Aorta (tissue), 5 donors: Measurements from ENCODE around the gene VSTM2L. TPM values are rescaled to one million over a fixed set of nuclear protein-coding genes. Genes with fewer than 3 reads are reported as not detected.

Source experiments
- ATAC-seq: fragments of 200-7000 bp; cut with Tn5 transposase; one replicate; pipeline ENCODE4 v1.9.1; 2022; ENCODE audit warnings: moderate library complexity; ENCODE audit not compliant: low FRiP score
- DNase-seq, 2 donors: peaks; one replicate each; pipeline ENCODE4 v3.0.0-alpha.2; 2020
- H3K27ac ChIP-seq, 2 donors: one replicate each; pipeline ENCODE4 v1.5.1; 2013; ENCODE audit warnings: low read length in 2 of 2, mild to moderate bottlenecking in 2 of 2, moderate library complexity in 2 of 2, control low read depth in 1 of 2, inconsistent platforms in 1 of 2, low read depth in 1 of 2
- H3K27me3 ChIP-seq, 2 donors: one replicate each; pipeline ENCODE4 v1.6.1; 2013; ENCODE audit warnings: control low read depth in 1 of 2, low read length in 1 of 2, mild to moderate bottlenecking in 1 of 2, moderate library complexity in 1 of 2; ENCODE audit not compliant: insufficient read depth in 2 of 2, control insufficient read depth in 1 of 2
- H3K36me3 ChIP-seq, 2 donors: one replicate each; pipeline ENCODE4 v1.6.1; 2013; ENCODE audit warnings: control low read depth in 1 of 2, low read length in 1 of 2, mild to moderate bottlenecking in 1 of 2; ENCODE audit not compliant: insufficient read depth in 2 of 2, control insufficient read depth in 1 of 2
- H3K4me1 ChIP-seq, 2 donors: one replicate each; pipeline ENCODE4 v1.6.1; 2013; ENCODE audit warnings: low read length in 2 of 2, control low read depth in 1 of 2, mild to moderate bottlenecking in 1 of 2, moderate library complexity in 1 of 2; ENCODE audit not compliant: insufficient read depth in 2 of 2, control insufficient read depth in 1 of 2
- H3K4me3 ChIP-seq, 2 donors: one replicate each; pipeline ENCODE4 v1.5.1; 2013; ENCODE audit warnings: low read length in 2 of 2, control low read depth in 1 of 2, mild to moderate bottlenecking in 1 of 2
- H3K9me3 ChIP-seq: one replicate; pipeline ENCODE4 v1.6.1; 2013; ENCODE audit warnings: mild to moderate bottlenecking, low read length; ENCODE audit not compliant: control insufficient read depth
- WGBS, 2 donors: extraction: QIAGEN DNeasy Blood & Tissue Kit; methylation state at CpG; one replicate each; pipeline ENCODE4 v1.1.7; 2013; 5-methylcytosine and 5-hydroxymethylcytosine counted together
- intact Hi-C, 2 donors: fragments of 100-400 bp; cut with DNase I; formaldehyde crosslinking; loops; one replicate each; pipeline versions ENCODE4 v1.14.2 to v1.15.0; 2022
- polyA plus RNA-seq, 2 donors: library from polyadenylated mRNA; stranded (reverse); fragments of 200-250 nt; gene quantifications; one replicate each; pipeline ENCODE4 v1.2.3, GENCODE V29; 2013
- total RNA-seq, 2 donors: library from RNA; stranded (reverse); fragmentation: NEBNext Ultra II Directional; extraction: Animal tissue kit (Norgen Biotek cat#: 25700); gene quantifications; one replicate each; pipeline ENCODE4 v1.2.1, GENCODE V29; 2021
- donor health status: healthy with polysubstance abuse.
- donor health status: Bipolar disorder and iron deficiency.
- donor health status: DM: no; HTN: no; CAD: no.
- donor health status: DM: no; HTN: no; CAD: no.
- donor health status: DM: yes; HTN: yes; CAD: no.

Gene VSTM2L
- total and polyA plus RNA-seq, 4 donors = 0.78 to 3.1 TPM; not detected in 2

DNA sequence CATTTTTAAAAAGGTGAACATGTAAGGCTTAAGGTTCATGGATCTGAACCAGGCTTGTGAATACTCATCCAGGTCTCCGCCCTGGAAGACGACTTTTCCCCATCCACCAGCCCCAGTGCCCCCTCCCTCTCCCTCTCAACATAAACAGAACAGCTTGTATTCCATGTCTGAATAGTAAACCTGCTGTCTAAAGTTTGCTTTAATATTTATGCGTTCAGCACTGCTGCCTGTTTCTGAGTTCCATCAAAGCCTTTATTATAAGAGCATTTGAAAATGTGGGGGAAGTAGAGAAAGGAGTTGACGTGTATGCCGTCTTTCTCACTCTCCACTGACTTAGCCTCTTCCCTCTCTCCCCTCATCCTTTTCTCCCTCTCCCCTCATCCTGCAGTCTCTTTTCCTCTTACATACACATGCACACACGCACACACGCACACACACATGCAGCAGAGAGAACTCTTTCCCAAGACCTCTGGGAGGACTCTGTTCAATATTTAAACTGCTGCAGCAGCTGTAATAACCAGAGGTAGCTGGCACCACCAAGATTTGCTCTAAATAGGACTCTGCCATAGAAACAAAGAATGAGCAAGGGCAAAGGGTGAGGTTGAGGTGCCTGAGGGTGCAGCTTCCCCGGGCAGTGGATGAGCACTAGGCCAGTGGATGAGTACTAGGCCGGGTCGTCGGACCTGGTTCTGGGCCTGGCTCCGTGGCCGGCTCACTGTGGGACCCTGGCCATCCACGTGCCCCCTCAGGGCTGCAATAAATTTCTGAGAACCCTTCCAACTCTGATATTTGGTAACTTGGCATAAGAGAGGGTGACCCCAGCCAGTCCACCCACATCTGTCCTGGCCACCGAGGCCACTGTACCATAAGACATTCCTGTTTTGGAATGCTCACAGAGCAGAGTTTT lies 35.4 kb upstream of the VSTM2L start:
- Histone ChIP-seq H3K27ac (no peak overlapping the region), H3K27me3 (no peaks in the 10 kb centered on the region), H3K36me3 (peaks cover 0 to 8% of the 10 kb centered on the region in 2 donors), H3K4me1 (no peaks in the 10 kb centered on the region), H3K9me3 (no peaks in the 10 kb centered on the region), H3K4me3 (no peak overlapping the region)
- ATAC-seq = no peak
- intact Hi-C loops = no loop called here
- WGBS, 2 donors = 82 to 86% methylated on average over 14 to 15 of the region's 15 CpGs
- peak in 1 of 2 donors; percentile 21 for DNase-seq

DNA sequence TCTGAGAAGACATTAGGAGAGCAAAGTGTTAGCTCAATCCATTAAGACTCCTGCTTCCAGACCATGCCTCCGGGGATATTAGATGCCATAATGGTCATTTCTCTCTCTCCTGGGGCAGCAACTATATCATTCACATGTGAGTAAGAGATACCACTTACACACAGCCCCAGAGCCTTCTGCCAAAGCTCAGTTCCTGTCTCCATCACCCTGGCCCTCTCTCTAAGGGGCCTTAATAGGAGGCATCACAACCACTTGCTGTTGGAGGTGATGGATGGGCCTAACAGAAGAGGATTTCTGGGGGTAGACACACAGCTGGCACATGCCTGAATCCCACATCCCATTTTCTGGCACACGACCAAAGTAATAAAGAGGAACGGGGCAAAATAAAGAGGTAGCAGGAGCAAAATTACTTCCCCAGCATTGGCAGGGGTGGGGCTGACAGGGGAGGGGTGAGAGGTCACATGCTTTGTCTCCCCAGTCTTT lies 34.0 kb upstream of the VSTM2L start:
- Histone ChIP-seq H3K9me3 (no peaks in the 10 kb centered on the region), H3K4me1 (no peaks in the 10 kb centered on the region), H3K27ac (no peak overlapping the region), H3K4me3 (no peak overlapping the region), H3K36me3 (peaks cover 0 to 11% of the 10 kb centered on the region in 2 donors), H3K27me3 (no peaks in the 10 kb centered on the region)
- no peak for ATAC-seq
- WGBS, 2 donors = 75 to 83% methylated on average over 3 of the region's 3 CpGs
- DNase-seq = no peak
- intact Hi-C loops = no loop called here

DNA sequence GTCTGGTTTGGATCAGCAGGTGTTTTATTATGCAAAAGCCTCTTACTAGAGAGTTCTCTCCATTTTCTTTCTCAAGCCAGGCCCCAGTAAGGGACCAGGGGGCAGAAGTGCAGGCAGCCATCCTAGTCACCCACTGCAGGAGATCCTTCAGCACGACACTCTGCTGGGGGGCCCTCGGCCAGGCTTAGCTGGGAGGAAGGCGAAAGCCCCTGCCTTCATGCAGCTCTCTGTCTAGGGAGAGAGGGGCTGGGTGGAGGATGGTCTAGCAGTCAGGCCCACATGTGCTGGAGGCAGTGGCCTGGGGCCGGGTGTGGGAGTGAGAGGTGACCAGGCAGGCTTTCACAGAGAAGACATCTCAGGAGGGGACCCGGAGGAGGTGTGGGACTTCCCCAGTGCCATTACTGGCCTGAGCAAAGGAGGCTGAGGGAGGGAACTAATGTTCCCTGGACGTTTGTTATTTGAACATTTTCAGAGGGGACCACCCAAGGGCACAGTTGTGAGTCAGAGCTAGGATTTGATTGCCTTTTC lies 33.5 kb upstream of the VSTM2L start:
- Histone ChIP-seq H3K9me3 (no peaks in the 10 kb centered on the region), H3K27ac (no peak overlapping the region), H3K36me3 (peaks cover 0 to 11% of the 10 kb centered on the region in 2 donors), H3K4me3 (no peak overlapping the region), H3K4me1 (no peaks in the 10 kb centered on the region), H3K27me3 (no peaks in the 10 kb centered on the region)
- 76 to 77% methylated on average over 6 of the region's 6 CpGs for WGBS, 2 donors
- intact Hi-C loops = no loop called here
- ATAC-seq (no peak), DNase-seq (peak in 1 of 2 donors; percentile 23)

DNA sequence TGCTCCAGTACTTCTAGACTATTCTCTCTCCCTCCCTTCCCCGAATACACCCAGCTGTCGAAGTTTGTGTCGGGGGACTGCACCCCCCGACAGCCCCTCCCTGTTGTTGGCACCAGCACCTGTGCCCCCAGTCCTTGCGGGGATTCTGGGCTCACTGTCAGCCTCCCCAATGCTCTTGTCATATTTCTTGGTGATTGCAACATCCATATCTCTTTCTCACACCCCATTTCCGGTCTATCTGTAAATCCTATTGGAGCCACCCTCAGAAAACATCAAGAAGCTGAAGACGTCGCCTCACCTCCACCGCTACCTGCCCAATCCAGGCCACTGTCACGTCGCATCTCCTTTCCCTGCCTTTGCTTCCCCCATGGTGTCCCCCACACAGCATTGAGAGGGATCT lies 32.6 kb upstream of the VSTM2L start:
- ATAC-seq (no peak), DNase-seq (peak in 1 of 2 donors; percentile 16)
- H3K27ac ChIP-seq = no peak overlapping the region
- H3K9me3 ChIP-seq = no peaks in the 10 kb centered on the region
- H3K27me3 ChIP-seq = no peaks in the 10 kb centered on the region
- 86% methylated on average over 11 of the region's 11 CpGs for WGBS, 2 donors
- no peaks in the 10 kb centered on the region for H3K4me1 ChIP-seq
- H3K4me3 ChIP-seq = no peak overlapping the region
- intact Hi-C loops = no loop called here
- H3K36me3 ChIP-seq = peaks cover 0 to 10% of the 10 kb centered on the region in 2 donors

DNA sequence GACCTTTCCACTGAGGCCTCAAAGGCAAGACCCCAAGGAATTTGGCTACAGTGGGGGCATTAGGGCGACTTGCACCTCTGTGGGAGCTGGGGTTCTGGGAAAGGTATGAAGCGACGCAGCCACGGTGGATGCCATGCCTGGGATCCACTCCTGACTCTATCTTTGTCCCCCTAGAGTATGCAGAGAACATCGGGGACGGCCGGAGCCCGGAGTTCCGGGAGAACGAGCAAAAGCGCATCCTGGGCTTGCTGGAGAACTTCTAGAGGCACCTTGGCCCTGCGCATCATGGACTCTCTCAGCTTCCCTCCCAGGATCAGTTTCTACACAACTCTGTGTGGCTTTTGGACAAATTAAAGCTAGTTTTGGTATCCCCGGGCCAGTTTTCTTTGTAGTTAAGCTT lies 31.2 kb upstream of the VSTM2L start:
- Histone ChIP-seq H3K9me3 (no peaks in the 10 kb centered on the region), H3K27ac (no peak overlapping the region), H3K4me3 (no peak overlapping the region), H3K36me3 (peaks cover 0 to 10% of the 10 kb centered on the region in 2 donors), H3K27me3 (no peaks in the 10 kb centered on the region), H3K4me1 (no peaks in the 10 kb centered on the region)
- no peak for DNase-seq
- WGBS, 2 donors = 94 to 96% methylated on average over 13 of the region's 13 CpGs
- intact Hi-C loops = no loop called here
- no peak for ATAC-seq

- WGBS, 2 donors = 81 to 83% methylated on average over 9 of the region's 9 CpGs
- DNase-seq = peak in 1 of 2 donors; percentile 32
- Histone ChIP-seq H3K4me3 (no peak overlapping the region), H3K9me3 (no peaks in the 10 kb centered on the region), H3K27me3 (no peaks in the 10 kb centered on the region), H3K4me1 (no peaks in the 10 kb centered on the region), H3K27ac (no peak overlapping the region), H3K36me3 (peaks cover 0 to 10% of the 10 kb centered on the region in 2 donors)
- ATAC-seq = no peak
- intact Hi-C loops = no loop called here
Observed at GRCh38 chr20:37872161-37872560, 30.8 kb upstream of the VSTM2L start.

DNA sequence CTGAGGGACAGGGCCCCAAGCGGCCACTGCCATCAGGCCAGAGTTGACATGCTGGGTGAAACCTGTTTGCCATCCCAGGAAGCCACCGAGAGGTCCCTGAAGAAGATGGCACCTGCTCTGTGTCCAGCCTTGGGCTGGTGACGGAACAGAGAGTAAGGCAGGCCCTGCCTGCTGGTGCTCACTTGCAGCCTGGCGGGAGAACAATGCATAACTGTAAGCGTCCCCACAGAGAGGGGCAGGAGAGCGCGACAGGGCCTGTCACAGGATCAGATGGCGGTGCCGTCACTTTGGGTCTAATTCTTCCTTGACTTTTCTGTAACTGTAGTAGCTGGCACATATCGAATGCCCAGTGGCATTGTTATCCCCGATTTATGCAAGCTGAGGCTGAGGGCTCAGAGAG lies 29.0 kb upstream of the VSTM2L start:
- ATAC-seq (no peak), DNase-seq (peak in 1 of 2 donors; percentile 11)
- H3K4me1 ChIP-seq = no peaks in the 10 kb centered on the region
- H3K36me3 ChIP-seq = peaks cover 0 to 7% of the 10 kb centered on the region in 2 donors
- intact Hi-C loops = no loop called here
- H3K27ac ChIP-seq = no peak overlapping the region
- WGBS, 2 donors = 94 to 98% methylated on average over 11 of the region's 11 CpGs
- H3K9me3 ChIP-seq = no peaks in the 10 kb centered on the region
- H3K4me3 ChIP-seq = no peak overlapping the region
- no peaks in the 10 kb centered on the region for H3K27me3 ChIP-seq

DNA sequence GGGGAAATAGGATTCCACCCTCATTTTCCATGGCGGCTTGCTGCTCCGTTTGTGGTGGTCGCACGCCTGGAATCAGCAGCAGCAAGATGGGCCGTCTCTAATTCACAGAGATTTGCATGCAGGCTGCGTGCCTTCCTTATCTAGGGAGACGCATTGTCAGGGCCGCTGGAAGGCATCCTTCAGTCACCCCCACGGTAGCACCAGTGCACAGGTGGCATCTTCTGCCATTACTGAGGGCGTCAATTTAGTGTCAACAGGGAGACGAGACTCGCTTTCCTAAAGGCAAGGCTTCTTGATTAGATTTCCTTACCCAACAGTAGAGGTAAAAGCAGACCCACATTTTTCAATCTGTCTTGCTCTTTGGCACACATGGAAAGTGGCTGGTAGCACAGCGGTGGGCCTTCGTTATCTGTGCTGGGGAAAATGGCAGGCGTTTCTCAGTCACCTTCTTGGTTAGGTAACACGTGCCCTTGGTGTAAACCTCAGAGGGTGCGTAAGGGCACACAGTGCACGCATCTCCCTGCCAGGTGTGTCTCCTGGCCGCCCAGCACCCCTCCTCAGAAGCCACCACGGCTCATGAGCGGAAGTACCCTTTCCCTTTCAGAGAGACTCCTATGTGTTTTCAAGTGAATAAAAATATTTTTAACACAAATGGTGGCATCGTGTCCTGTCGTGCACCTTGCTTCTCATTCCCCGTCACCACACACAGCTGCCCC lies 27.3 kb upstream of the VSTM2L start:
- peak; percentile 17 to 63 for DNase-seq
- H3K4me3 ChIP-seq = no peak overlapping the region
- peaks cover 0 to 6% of the 10 kb centered on the region in 2 donors for H3K36me3 ChIP-seq
- H3K4me1 ChIP-seq = no peaks in the 10 kb centered on the region
- 87 to 88% methylated on average over 24 of the region's 24 CpGs for WGBS, 2 donors
- ATAC-seq = no peak
- no peaks in the 10 kb centered on the region for H3K9me3 ChIP-seq
- no peak overlapping the region for H3K27ac ChIP-seq
- intact Hi-C loops = no loop called here
- no peaks in the 10 kb centered on the region for H3K27me3 ChIP-seq
